Uterus (tissue), 2 donors: ENCODE data around the gene OR6Q1.

ENCODE experiments used
- CTCF ChIP-seq, 4 experiments: fragments of 200-600 bp in 2 of 4; fragments of 450-650 bp in 2 of 4; sonication (generic) in 2 of 4; IDR thresholded peaks; one replicate each; pipeline ENCODE4 v1.5.1; 2016 to 2019; ENCODE audit warnings: antibody characterized with exemption in 4 of 4, mild to moderate bottlenecking in 2 of 4, moderate library complexity in 1 of 4
- POLR2A ChIP-seq, 2 donors: fragments of 450-650 bp; IDR thresholded peaks; one replicate each; pipeline ENCODE4 v1.6.1; 2016; ENCODE audit warnings: antibody characterized with exemption in 2 of 2, mild to moderate bottlenecking in 1 of 2, moderate library complexity in 1 of 2

GRCh38 chr11:57982776-57983175, 48.0 kb upstream of the OR6Q1 start:
- TF ChIP-seq CTCF (IDR thresholded peaks at IDR 0.05) (no peak), POLR2A (IDR thresholded peaks at IDR 0.05) (no peak)
